H1 (cell line): Measurements from ENCODE around the gene GLT8D2. TPM values are rescaled to one million over a fixed set of nuclear protein-coding genes. Genes with fewer than 3 reads are reported as not detected.

Experiments
- EGR1 ChIP-seq: IDR thresholded peaks from 2 replicates; pipeline ENCODE4 v1.6.1; 2011; ENCODE audit warnings: low read depth, low read length, borderline replicate concordance
- FOSL1 ChIP-seq: IDR thresholded peaks from 2 replicates; pipeline ENCODE4 v1.6.1; 2011; ENCODE audit warnings: mild to moderate bottlenecking, low read depth, low read length, moderate library complexity; ENCODE audit not compliant: insufficient read depth
- KDM5A ChIP-seq: fragments of 200-600 bp; IDR thresholded peaks from 2 replicates; pipeline ENCODE4 v1.7.1; 2012; ENCODE audit warnings: mild to moderate bottlenecking, low read length, inconsistent platforms, mixed read lengths
- MAX ChIP-seq: IDR thresholded peaks from 2 replicates; pipeline ENCODE4 v1.6.1; 2012; ENCODE audit warnings: inconsistent platforms
- RXRA ChIP-seq: IDR thresholded peaks from 2 replicates; pipeline ENCODE4 v1.6.1; 2011; ENCODE audit warnings: low read depth, mild to moderate bottlenecking, low read length, moderate library complexity; ENCODE audit not compliant: insufficient read depth
- polyA plus RNA-seq, 7 experiments: library from polyadenylated mRNA; depleted of rRNA in 3 of 7; stranded (reverse) in 5 of 7; unstranded in 2 of 7; fragments of >200 nt in 5 of 7; fragments of 200-250 nt in 2 of 7; gene quantifications; 1 replicate in 5 of 7; 2 replicates in 1 of 7; 4 replicates in 1 of 7; pipeline versions ENCODE4 v1.2.1 to v1.2.3, GENCODE V29; 2011 to 2013; ENCODE audit warnings: missing spikeins in 2 of 7, mixed read lengths in 2 of 7
- total RNA-seq: library from RNA; stranded (reverse); fragmentation: NEBNext Ultra II Directional; extraction: Animal tissue kit (Norgen Biotek cat#: 25700); gene quantifications from 2 replicates; pipeline ENCODE4 v1.2.1, GENCODE V29; 2021

The GLT8D2 gene
- total and polyA plus RNA-seq, 2 of the 8 experiments (the other 6 are each of a cell fraction or from before 2014, with no cell fraction given): 6.8 to 9.8 TPM

DNA sequence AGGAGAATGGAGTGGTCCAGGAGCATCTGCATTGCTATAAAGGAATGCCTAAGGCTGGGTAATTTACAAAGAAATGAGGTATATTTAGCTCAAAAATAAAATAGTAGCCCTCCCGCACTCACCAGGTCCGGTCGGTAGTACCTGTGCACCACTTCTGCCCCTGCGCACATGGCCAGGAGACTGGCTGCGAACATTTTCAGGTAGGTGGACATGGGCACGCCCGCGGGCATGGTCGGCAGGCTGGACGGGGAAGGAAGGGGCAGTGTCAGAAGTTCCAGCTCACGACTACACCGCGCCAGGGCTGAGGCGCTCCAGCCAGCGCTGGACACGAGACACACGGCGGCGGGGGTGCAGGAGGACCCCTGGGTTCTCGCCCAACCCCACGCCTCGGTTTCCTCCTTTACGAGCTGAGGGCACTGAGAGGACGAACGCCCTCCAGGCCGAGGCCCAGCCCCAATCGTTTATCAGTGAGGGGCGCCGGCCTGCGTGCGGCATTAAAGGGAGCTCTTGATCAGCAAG is 93.4 kb downstream of the GLT8D2 start (continued):
- TF ChIP-seq EGR1: no peak
- TF ChIP-seq KDM5A: no peak
- 0 out of 2 replicates have a peak, but pooled peaks have one; percentile 0 for TF ChIP-seq RXRA
- peak; percentile 59; the same call in 1 of the 2 replicates for TF ChIP-seq MAX
- TF ChIP-seq FOSL1: no peak
